ENCODE measurements around the gene FKTN.
"Not testable (repeated sequence)": the region's sequence is repeated elsewhere in the genome, so short reads cannot be mapped to it uniquely, and the experiment has no call there.

The FKTN gene

GRCh38 chr9:105511446-105511845, 46.5 kb upstream of the FKTN start:
- no peaks in the 10 kb centered on the region for H3F3A ChIP-seq (ENCODE audit: low read depth)
- H3K36me3 ChIP-seq (ENCODE audit: insufficient read depth, low read length), result peaks cover 12% of the 10 kb centered on the region; the same call in 1 of the 2 replicates
- no peak overlapping the region for H3K4me3 ChIP-seq (ENCODE audit: low read length, poor library complexity, severe bottlenecking)
- no peaks in the 10 kb centered on the region for H3K27me3 ChIP-seq (ENCODE audit: insufficient read depth, low read length, poor library complexity, severe bottlenecking)
- no peaks in the 10 kb centered on the region for H3K4me1 ChIP-seq (ENCODE audit: insufficient read depth, low read length, poor library complexity, severe bottlenecking)
- no peaks in the 10 kb centered on the region for H3K9me3 ChIP-seq (ENCODE audit: insufficient read depth, low read depth, low read length)
- H2AFZ ChIP-seq (ENCODE audit: low read length), result no peak overlapping the region
- no peaks in the 10 kb centered on the region for H4K20me1 ChIP-seq (ENCODE audit: insufficient read depth, low read length, poor library complexity, severe bottlenecking)
- H3K4me2 ChIP-seq (ENCODE audit: low read depth, low read length, poor library complexity, severe bottlenecking), result no peak overlapping the region
- TF ChIP-seq CTCF (conservative IDR thresholded peaks at IDR 0.05; ENCODE audit: low read length) (no peak), EZH2phosphoT487 (IDR thresholded peaks at IDR 0.05; ENCODE audit: borderline replicate concordance) (no peak)
- no peaks in the 10 kb centered on the region for H3K9me2 ChIP-seq (replicated peaks; ENCODE audit: low read depth, low read length)
- H3K9ac ChIP-seq (ENCODE audit: low read depth, low read length, poor library complexity, severe bottlenecking), result no peak overlapping the region
- H3K79me2 ChIP-seq (ENCODE audit: insufficient read depth, low read length), result no peaks in the 10 kb centered on the region

- no peaks in the 10 kb centered on the region for H4K20me1 ChIP-seq (ENCODE audit: insufficient read depth, low read length, poor library complexity, severe bottlenecking)
- H3K9me3 ChIP-seq (ENCODE audit: insufficient read depth, low read depth, low read length), result no peaks in the 10 kb centered on the region
- H2AFZ ChIP-seq (ENCODE audit: low read length), result no peak overlapping the region
- H3K79me2 ChIP-seq (ENCODE audit: insufficient read depth, low read length), result no peaks in the 10 kb centered on the region
- H3K9ac ChIP-seq (ENCODE audit: low read depth, low read length, poor library complexity, severe bottlenecking), result no peak overlapping the region
- TF ChIP-seq CTCF (conservative IDR thresholded peaks at IDR 0.05; ENCODE audit: low read length), result no peak
- no peaks in the 10 kb centered on the region for H3K9me2 ChIP-seq (replicated peaks; ENCODE audit: low read depth, low read length)
- H3K4me2 ChIP-seq (ENCODE audit: low read depth, low read length, poor library complexity, severe bottlenecking), result no peak overlapping the region
- H3K27me3 ChIP-seq (ENCODE audit: insufficient read depth, low read length, poor library complexity, severe bottlenecking), result no peaks in the 10 kb centered on the region
- no peaks in the 10 kb centered on the region for H3K4me1 ChIP-seq (ENCODE audit: insufficient read depth, low read length, poor library complexity, severe bottlenecking)
- H3F3A ChIP-seq (ENCODE audit: low read depth), result no peaks in the 10 kb centered on the region
- peaks cover 3% of the 10 kb centered on the region; the same call in 1 of the 2 replicates for H3K36me3 ChIP-seq (ENCODE audit: insufficient read depth, low read length)
- H3K4me3 ChIP-seq (ENCODE audit: low read length, poor library complexity, severe bottlenecking), result no peak overlapping the region
Observed at GRCh38 chr9:105515811-105516413, 42.0 kb upstream of the FKTN start.

- not testable (repeated sequence) for H3K79me2 ChIP-seq (ENCODE audit: insufficient read depth, low read length); H3K36me3 ChIP-seq (ENCODE audit: insufficient read depth, low read length); H3K27me3 ChIP-seq (ENCODE audit: insufficient read depth, low read length, poor library complexity, severe bottlenecking); H4K20me1 ChIP-seq (ENCODE audit: insufficient read depth, low read length, poor library complexity, severe bottlenecking); H3K4me3 ChIP-seq (ENCODE audit: low read length, poor library complexity, severe bottlenecking); H3K9me2 ChIP-seq (replicated peaks; ENCODE audit: low read depth, low read length); H3K9me3 ChIP-seq (ENCODE audit: insufficient read depth, low read depth, low read length); H3F3A ChIP-seq (ENCODE audit: low read depth); H3K4me1 ChIP-seq (ENCODE audit: insufficient read depth, low read length, poor library complexity, severe bottlenecking); H3K9ac ChIP-seq (ENCODE audit: low read depth, low read length, poor library complexity, severe bottlenecking); H3K4me2 ChIP-seq (ENCODE audit: low read depth, low read length, poor library complexity, severe bottlenecking); H2AFZ ChIP-seq (ENCODE audit: low read length)
Observed at GRCh38 chr9:105519710-105520369, 38.1 kb upstream of the FKTN start.

- not testable (repeated sequence) for H3K79me2 ChIP-seq (ENCODE audit: insufficient read depth, low read length); H3K4me2 ChIP-seq (ENCODE audit: low read depth, low read length, poor library complexity, severe bottlenecking)
Observed at GRCh38 chr9:105520992-105521391, 36.9 kb upstream of the FKTN start.

GRCh38 chr9:105522618-105523385, 35.1 kb upstream of the FKTN start:
- H3K9ac ChIP-seq (ENCODE audit: low read depth, low read length, poor library complexity, severe bottlenecking); H3K9me2 ChIP-seq (replicated peaks; ENCODE audit: low read depth, low read length); H3F3A ChIP-seq (ENCODE audit: low read depth); H3K79me2 ChIP-seq (ENCODE audit: insufficient read depth, low read length); H3K4me2 ChIP-seq (ENCODE audit: low read depth, low read length, poor library complexity, severe bottlenecking); H3K27me3 ChIP-seq (ENCODE audit: insufficient read depth, low read length, poor library complexity, severe bottlenecking); H4K20me1 ChIP-seq (ENCODE audit: insufficient read depth, low read length, poor library complexity, severe bottlenecking); H3K9me3 ChIP-seq (ENCODE audit: insufficient read depth, low read depth, low read length); H3K4me3 ChIP-seq (ENCODE audit: low read length, poor library complexity, severe bottlenecking); H3K36me3 ChIP-seq (ENCODE audit: insufficient read depth, low read length); H3K4me1 ChIP-seq (ENCODE audit: insufficient read depth, low read length, poor library complexity, severe bottlenecking); H2AFZ ChIP-seq (ENCODE audit: low read length): not testable (repeated sequence)

More at GRCh38 chr9:105520992-105521391, 36.9 kb upstream of the FKTN start:
- not testable (repeated sequence) for H3K36me3 ChIP-seq (ENCODE audit: insufficient read depth, low read length); H3K9ac ChIP-seq (ENCODE audit: low read depth, low read length, poor library complexity, severe bottlenecking); H3F3A ChIP-seq (ENCODE audit: low read depth); H3K9me3 ChIP-seq (ENCODE audit: insufficient read depth, low read depth, low read length); H4K20me1 ChIP-seq (ENCODE audit: insufficient read depth, low read length, poor library complexity, severe bottlenecking); H3K9me2 ChIP-seq (replicated peaks; ENCODE audit: low read depth, low read length); H3K4me1 ChIP-seq (ENCODE audit: insufficient read depth, low read length, poor library complexity, severe bottlenecking); H3K27me3 ChIP-seq (ENCODE audit: insufficient read depth, low read length, poor library complexity, severe bottlenecking); H3K4me3 ChIP-seq (ENCODE audit: low read length, poor library complexity, severe bottlenecking); H2AFZ ChIP-seq (ENCODE audit: low read length)

All from Loucy (cell line).